IPS-11a (cell line): ENCODE measurements around the gene CD180.

Experiments used
- H3K4me3 ChIP-seq: one replicate; pipeline ENCODE4 v1.5.1; 2013; ENCODE audit warnings: low read depth, low read length, control low read depth

CD180 gene

GRCh38 chr5:67196537-67197059, at the start of gene CD180:
Gene CD180 (minus strand): TSS chr5:67196799. CDS start chr5:67196641, 158 bp downstream.
- no peak within 1 kb of the TSS for H3K4me3 ChIP-seq

DNA sequence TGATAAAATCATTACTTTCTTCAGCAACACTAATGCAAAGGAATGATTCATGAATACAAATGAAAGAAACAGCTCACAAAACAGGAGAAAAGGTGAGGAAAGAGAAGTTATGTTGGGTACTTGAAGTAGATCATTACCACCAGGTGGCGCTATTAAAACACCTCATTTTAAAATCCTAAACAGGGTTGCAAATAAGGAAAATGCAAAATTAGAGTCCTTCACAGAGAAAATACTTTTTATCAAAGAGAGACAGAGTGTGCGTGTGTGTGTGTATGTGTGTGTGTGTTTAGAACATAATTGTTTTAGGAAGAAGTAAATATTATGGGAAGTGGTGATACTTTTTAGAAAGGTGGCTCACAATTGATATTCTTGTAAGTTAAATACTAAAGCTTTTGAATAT, 49.5 kb upstream of the CD180 start:
- H3K4me3 ChIP-seq, result no peak overlapping the region

DNA sequence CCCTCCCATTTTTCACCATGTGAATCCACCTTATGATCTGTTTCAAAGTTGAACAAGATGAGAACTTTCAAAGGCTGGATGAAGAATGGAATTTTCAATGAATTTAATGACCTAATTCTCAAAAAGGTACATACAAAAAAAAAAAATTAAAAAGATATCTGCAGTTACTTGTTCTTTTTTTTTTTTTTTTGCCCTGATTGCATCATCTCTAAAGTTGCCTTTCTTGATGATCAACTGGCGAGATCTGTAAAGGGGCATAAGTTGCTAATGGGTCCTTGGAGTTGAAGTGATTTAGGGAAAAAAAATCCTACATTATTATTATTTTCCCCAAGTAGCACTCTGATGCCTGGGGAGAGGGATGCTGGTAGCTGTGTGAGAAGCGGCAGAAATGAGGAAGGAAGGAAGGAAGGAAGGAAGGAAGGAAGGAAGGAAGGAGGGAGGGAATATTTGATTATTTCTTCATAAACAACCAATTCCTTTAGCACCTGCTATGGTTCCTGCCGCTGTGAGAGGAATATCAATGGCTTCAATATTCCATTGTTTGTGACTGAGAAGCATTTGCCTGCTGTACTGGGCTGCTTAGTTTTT, 48.8 kb upstream of the CD180 start:
- no peak overlapping the region for H3K4me3 ChIP-seq

- no peak overlapping the region for H3K4me3 ChIP-seq
These were observed 47.8 kb upstream of the CD180 start for GRCh38 chr5:67244345-67244793.

- no peak overlapping the region for H3K4me3 ChIP-seq
These were observed 47.3 kb upstream of the CD180 start for GRCh38 chr5:67243944-67244343.

GRCh38 chr5:67243349-67243748, 46.8 kb upstream of the CD180 start:
- H3K4me3 ChIP-seq, result no peak overlapping the region

DNA sequence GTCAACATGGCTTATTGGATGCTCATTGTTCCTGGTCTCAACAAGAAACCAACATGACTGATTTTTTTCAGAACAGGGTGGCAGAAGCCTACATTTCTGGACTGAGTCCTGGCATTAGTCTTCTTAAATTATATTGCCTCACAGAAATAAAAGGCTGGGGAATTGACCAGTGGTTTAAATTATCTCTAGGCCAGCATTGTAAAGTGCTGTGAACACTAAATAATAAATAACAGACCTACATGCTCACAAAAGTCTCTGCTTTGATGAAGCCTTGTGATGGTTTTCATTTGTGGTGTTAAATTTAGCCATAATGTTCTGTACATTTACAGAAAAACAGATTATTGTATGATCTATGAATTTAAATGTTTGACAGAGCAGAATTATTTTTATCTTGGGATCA, 44.7 kb upstream of the CD180 start:
- H3K4me3 ChIP-seq, result no peak overlapping the region

DNA sequence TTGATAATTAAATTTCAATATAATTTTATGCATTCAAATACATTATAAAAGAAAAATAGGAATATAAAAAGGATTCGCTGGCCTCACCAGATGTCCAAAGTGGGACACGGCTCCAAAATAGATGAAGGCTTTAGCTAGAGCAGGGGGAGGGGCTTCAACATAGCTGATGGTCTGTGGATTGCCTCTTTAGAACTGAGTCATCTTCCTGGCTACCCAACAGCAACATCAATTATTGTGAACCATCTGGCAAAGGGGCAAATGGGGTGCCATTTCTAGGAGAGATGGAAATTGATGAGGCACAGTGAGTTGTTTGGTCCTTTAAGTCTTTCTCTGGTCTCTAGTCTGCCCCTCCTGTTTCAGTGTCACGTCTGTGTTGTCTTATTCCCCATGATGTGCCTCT, 44.2 kb upstream of the CD180 start:
- no peak overlapping the region for H3K4me3 ChIP-seq

- H3K4me3 ChIP-seq, result no peak overlapping the region
These were observed 43.5 kb upstream of the CD180 start for GRCh38 chr5:67240065-67240464.

DNA sequence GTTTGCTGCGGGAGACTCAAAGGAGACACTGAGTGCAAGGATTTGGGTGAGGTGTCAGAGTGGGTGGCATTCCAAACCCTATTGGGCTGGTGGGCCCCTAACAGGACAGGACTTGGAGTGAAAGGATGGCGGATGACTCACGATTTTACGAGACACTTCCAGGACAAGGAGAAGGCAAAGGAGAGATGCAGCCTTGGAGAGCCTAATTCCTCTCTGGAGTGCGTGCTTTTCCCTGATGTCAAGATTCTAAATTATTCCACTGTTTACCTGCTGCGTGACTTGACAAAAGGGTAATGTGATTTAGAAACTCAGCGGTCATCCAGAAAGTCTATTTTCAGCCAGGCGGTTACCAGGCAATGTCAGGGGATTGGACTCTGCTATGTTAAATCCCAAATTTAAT, 41.6 kb upstream of the CD180 start:
- no peak overlapping the region for H3K4me3 ChIP-seq

DNA sequence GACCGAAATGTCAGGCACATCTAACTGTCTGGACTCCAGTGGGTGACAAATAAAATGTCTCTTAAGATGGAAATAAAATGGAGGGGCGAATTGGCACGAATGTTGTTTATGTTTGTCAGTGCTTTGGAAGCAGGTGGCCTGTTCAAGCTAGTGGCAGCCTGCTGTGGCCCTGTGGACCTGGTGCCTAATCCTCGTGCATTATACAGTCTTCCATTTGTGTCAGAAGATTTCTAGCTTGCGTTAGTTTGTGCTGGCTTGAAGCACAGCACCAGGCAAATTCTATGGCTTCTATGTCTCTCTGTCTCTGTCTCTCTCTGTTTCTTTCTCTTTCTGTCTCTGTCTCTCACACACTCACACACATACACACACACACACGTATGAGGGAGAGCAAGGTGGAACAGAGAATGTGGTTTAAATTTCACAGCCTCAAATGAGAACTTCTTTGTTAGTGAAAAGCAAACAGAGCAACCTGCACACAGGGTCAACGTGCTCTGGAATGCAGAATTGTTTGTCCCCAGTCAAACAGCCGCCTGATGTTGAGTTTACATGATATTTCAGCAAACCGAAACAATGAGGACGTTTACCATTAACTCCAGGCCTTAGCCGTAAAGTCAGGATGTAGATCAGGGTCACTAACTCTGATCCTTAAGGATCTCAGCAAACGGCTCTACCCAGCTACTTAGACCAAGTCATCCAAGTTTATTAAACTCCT, 39.0 kb upstream of the CD180 start:
- no peak overlapping the region for H3K4me3 ChIP-seq

- H3K4me3 ChIP-seq, result no peak overlapping the region
These were observed 38.1 kb upstream of the CD180 start for GRCh38 chr5:67234671-67235176.

DNA sequence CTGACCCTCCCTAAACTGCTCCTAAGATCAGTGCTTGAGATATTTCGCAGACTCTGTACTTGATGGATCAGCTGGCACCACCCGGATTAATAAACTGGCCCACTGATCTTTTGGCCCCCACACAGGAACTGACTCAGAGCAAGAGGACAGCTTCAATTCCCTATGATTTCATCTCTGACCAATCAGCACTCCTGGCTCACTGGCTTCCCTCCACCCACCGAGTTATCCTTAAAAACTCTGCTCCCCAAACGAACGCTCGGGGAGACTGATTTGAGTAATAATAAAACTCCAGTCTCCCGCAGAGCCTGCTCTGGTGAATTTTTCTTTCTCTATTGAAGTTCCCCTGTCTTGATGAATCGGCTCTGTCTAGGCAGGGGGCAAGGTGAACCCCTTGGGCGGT, 36.5 kb upstream of the CD180 start:
- no peak overlapping the region for H3K4me3 ChIP-seq

- no peak overlapping the region for H3K4me3 ChIP-seq
These were observed 26.6 kb upstream of the CD180 start for GRCh38 chr5:67223211-67223610.

DNA sequence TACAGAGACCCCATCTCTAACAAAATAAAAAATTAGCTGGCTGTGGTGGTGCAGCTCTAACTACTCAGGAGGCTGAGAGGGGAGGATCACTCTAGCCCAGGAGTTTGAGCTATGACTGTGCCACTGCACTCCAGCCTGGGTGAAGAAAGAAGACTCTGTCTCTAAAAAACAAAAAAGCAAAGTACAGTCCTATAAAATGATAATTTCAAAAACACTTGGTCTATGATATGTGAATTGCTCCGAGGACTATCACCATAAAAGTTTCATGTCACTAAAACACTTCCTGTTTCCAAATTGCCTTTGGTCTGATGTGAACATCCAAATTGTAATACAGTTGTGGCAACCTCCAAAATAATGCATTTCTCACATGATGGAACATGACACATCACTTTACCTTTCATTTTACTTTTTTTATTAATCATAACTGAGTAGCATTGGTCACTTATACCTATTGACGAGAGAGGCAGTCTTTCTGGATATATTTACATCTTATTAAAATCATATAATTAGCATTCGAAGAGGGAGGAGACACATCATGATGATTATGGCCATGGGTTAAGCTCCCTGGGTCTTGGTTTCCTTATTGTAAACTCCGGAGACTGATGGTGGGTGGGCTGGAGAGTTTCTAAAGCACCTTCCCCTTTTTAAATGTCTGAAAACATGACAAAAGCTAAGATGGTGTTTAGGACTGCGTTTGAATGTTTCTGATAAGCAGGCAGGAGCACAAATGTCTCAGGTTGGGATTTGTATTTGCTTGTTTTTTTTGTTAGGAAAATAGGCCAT, 25.8 kb upstream of the CD180 start:
- no peak overlapping the region for H3K4me3 ChIP-seq

- H3K4me3 ChIP-seq, result no peak overlapping the region
These were observed 25.1 kb upstream of the CD180 start for GRCh38 chr5:67221487-67222242.

GRCh38 chr5:67216564-67216963, 20.0 kb upstream of the CD180 start:
- no peak overlapping the region for H3K4me3 ChIP-seq

DNA sequence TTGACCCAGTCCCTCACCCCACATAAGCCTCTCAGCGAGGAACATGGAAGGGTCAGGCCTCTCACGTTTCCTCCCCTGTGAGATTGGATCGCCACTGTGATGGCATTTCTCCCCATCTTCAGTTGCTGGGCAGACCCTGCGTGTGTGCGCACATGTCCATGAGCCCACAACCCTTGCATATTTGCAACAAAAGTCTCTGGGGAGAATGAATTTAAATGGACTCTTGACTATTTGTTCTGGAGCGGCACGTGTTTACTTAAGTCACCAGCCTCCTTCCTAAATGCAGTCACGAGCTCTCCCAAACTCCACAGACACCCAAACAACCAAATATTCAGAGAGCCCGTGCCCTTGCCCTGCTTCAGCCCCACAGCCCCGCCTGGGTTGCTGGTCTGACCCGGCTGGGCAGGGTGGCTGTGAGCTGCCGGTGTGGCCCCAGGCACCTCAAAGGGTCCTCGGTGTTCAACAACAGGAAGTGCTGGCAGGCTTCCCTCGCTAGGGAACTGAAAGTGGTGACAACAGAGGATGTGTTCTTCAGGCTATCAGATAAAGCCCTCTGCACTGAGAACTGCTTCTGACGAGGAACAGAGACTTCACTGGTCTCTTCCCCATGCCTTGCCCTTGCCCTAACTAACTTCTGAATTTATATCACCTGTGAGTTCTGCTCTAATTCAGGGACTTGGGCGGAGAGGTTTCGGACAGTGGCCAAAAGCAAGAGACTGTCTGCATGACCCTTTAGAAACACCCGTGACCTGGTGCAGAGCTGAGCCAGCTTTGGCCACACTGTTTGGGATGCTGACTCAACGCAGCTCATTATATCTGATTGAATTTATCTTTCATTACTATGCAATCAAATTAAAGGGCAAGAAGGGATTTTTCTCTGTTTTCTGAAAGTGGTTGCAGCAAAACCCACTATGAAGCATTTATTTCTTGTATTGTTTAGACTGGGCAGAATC, 19.2 kb upstream of the CD180 start:
- no peak overlapping the region for H3K4me3 ChIP-seq

GRCh38 chr5:67214707-67215447, 18.3 kb upstream of the CD180 start:
- H3K4me3 ChIP-seq, result no peak overlapping the region
